Amygdala (tissue), 56 donors: ENCODE data around the gene ARHGEF10L.

ENCODE experiments used
- DNase-seq, 56 donors: peaks; one replicate each; lab custom pipeline; 2025; lab: John Stamatoyannopoulos, UW

ARHGEF10L gene

DNA sequence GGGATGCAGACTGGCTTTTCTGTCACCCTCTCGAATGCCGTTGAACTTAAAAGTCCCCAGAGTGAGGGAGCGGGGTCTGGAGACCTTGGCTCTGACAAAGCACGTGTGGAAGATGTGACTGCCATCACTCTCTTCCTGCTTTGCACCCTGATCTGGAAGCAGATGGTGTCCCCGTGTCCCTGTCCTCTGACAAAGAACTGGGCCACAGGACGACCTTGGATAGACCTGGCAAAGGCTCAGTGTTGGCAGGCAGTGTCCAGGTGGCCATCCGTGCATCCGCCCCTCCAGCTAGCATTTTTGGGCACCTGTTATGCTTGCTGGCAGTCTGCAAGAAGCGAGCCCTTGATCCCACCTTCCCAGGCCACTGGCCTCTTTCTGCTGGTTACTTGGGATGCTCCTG lies 27.4 kb downstream of the ARHGEF10L start:
- DNase-seq, result no peak

DNA sequence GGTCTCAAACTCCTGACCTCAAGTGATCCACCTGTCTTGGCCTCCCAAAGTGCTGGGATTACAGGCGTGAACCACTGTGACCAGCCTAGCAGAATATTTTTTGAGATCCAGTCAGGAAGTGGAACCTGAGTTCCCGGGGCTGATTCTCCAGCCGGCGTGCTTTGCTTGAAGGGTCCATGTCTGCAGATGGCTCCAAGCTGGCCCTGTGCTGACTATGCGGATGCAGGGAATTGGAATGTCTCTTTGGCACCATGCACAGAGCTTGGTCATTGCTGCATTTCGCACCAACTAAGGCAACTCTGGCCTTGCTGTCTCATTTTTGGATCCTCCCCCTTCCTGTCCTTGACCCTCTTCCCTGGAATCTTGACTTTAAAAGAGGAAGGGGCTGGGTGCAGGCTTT lies 28.1 kb downstream of the ARHGEF10L start:
- DNase-seq, result no peak

DNA sequence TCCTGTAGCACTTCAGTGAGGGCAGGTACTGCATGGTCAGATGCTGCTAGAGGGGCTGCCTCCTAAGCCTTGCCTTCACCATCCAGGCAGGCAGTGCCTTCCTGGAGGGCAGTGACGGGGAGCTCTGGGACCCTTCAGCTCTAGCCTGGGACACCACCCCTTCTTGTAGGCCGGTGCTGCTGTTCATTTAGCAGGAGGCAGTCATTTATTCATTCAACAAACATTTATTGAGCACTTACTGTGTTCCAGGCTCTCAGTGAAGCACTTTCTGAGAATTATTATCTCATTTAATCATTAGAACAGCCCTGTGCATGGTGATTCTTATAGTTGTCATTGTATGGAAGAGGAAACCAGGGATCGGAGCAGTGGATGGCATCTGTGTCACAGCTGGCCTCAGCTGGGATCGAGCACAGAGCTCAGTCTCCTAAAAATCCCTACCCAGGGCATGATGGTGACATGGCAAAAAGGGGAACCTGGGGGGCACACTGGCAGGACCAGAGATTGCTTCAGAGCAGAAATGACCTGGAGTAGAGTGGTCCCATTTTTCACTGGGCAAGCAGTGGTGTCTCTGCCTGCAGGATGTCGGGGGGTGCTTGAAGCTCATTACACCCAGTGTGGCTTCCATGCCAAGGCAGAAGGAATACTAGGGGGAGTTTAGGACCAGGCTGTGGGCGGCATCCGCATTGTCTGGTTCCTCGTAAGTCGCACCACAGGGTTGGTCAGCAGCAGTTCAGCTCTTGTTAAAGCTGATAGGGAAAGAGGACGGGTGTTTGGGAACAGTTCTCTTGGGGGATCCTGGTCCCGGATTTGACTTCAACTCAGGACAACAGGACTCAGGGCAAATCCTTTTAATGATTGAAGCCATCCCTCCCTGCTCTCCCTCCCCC lies 28.8 kb downstream of the ARHGEF10L start:
- no peak for DNase-seq

DNA sequence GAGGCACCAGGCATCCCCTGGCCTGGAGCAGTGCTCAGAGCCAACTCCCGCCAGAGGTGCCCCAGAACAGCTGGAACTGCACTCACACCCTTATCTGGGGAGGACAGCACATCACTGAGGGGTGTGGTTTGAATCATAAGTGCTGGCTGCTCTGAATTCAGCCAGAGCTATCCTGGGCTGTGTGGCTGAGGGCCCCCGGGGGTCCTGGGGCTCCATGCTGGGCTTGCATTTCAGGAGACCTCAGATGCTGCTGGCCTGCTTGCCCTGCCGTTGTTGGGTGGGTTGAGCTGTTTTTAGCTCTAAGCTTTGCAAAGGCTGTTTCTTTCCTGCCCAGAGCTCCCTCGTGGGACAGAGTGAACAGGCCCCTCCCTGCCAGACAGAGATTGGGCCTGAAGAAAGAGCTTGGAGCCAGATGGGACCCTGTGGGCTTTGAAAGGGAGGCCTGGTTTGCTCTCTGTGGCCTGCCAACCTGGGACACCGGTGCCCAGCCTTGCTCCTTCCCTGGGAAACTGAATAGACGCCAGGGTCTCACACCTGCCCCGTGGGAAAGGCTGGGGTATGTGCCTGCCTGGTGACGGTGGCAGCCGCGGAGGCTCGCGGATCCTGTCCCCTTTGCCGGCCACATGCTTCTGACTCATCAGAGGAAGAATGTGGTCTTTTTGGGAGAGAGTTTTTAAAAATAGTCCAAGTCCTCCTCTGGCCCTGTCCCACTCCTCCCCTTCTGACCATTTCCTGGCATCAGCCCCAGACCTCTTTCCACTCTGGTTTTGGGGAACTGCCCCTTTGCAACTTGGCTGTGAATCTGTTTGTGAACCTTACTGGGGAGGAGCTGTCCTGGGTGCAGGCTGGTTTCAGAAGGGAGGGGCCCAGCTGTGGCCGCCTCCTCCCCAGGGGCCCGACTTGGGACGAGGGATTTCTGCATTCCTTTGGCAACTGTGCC lies 30.0 kb downstream of the ARHGEF10L start:
- DNase-seq, result peak in 50 of 56 donors; percentile 11 to 88 (median 61)

DNA sequence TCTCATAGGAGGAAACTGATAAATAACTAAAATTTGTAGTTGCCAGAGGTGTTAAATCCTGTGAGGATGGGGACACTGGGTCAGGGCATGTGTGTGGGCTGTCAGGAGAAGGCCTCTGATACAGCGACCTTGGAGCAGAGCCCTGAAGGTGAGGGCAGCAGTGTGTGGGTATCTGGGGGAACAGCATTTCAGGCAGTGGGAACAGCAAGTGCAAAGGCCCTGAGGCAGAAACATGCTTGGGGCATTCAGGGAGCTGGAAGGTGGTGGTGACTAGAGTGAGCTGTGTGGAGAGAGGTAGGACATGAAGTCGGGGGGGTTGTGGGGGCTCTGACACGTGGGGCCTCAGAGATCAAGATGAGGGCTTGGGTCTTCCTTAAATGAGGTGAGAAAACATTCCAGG lies 30.7 kb downstream of the ARHGEF10L start:
- no peak for DNase-seq

DNA sequence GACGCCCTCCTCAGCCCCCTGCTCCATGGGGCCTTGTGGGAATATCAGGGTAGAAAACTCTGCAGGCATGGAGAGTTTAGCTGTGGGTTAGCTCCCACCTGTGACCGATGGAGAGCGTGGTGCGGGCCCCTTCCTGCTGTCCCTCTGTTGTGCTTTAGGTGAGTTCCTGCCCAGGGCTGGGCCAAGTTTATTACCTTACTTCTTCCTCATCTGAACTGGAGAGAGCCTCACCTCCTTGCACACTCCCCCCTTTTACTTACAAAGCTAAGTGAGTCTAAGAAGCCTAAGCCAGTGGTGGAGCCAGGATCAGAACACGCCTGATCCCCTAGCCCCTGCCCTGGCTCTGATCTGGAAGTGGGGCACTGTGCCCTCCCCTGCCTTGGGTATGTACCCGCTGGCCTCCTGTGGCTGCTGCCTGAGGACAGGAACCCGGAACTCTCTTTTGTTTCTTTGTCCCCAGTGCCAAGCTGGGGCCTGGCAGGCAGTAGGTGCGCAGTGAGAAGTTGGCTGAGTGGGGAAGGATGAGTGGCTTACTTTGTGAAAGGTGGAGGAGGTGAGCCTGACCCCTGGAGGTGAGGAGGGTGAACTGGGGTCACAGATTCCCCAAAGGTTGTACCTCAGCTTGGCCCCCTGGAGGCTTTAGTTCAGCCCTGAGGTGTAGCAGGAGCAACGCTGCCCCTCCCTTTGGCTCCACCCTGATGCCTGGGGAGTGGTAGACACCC lies 32.9 kb downstream of the ARHGEF10L start:
- DNase-seq, result no peak

DNA sequence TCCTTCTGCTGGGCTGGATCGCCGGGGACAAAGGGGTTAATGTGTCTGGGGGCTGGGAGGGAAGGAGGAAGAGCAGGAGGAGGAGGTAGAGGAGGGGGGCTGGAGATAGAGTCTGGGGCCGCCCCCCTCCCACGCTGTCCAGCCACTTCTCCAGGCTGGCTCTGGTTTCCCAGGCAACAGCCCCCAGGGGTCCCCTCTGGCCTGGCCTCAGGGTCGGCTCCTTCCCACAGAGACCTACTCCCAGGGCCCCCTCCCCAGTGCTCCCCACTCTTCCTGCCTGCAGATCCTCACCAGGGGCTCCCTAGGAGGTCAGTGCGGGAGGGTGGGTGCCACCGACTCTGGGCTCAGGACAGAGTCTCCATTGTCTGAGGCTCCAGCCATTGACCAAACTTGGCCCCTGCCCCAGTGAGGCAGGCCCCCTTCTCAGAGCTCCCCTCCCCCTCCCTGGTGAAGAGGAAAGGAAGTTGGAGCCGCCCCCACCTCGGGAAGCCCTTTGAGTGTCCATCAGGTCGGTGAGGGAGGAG lies 34.1 kb downstream of the ARHGEF10L start:
- peak in 41 of 56 donors; percentile 9 to 85 (median 51) for DNase-seq

DNA sequence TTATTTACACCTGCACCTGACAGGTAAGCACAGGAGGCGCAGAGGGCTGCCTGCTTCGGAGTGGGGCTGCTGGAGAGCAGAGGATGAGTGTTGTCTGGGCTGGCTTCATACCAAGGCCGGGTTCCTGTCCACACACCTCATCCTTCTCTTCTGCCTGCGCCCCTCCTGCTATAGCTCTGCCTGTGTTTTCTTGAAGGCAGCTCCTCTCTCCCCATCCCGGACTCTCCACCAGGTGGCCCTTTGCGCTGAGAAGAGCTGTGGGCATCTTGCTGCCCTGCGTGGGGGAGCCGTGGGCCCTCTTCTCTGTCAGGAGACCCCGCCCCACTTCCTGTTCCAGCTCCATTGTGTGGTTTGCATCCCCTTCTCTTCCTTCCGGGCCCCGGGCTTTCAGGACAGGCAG lies 35.0 kb downstream of the ARHGEF10L start:
- DNase-seq, result no peak

DNA sequence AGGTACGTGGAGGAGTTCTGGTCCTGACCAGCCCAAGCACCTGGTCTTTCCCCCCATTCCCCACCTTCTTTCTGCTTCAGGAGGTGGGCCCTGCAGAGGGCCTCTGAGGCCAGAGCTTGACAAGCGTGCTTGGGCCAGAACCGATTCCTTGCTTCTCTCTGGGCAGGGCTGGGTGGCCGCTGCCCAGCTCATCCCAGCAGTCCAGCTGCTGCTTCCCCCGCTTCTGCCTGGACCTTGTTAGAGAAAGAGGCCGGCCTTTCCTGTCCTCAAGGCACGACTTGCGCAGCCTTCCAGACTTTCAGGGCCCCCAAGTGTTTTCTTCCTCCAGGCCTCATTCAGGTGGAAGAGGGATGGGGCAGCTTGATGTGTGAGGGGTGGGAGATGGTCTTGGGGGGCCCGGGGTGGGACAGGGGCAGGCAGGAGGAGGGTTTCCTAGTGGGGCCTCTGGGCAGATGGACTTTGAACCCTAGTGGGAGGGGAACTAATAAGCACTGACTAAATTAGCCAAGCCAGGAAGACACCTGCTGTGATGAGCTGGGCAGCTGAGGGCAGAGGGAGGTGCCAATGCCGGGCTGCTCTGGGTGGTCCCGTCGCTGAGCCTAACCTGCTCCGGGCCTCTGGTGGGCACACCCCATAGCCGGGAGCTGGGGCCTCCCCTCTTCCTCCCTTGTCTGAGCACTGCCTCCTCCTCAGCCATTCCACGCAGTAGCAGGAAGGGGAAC lies 36.5 kb downstream of the ARHGEF10L start:
- DNase-seq, result no peak

DNA sequence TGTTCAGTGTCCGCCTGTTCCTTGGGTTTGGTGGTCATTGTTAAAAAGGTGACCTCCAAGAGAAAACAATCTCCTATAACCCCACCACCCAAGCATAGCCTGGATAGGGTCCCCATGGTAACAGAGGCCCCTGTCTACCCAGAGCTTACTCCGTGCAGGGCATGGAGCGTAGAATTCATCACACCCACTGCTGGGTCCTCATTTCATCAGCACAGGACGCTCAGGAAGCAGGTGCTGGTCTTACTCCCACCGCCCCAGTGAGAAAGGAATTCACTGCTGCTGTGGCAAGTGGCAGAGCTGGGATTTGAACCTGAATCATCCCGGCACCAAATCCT lies 37.0 kb downstream of the ARHGEF10L start:
- no peak for DNase-seq

DNA sequence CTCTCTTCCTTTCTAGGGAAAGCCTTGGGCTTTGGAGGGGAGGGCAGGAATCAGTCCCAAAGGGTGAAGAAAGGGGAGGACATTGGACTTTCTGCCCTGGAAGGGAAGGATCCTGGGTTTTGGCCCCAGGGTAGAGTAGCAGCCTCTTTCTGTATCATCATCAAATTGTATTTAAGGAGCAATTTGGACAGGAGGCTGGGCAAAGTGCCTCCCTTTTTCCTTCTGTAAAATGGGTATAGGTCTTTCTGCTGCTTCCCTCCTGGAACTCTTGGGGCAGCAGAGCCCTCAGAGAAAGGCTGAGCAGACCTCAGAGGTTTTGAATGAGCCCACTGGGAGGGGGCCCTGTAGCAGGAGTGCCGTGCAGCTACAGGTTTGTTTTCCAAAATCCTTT lies 38.4 kb downstream of the ARHGEF10L start:
- DNase-seq, result no peak

DNA sequence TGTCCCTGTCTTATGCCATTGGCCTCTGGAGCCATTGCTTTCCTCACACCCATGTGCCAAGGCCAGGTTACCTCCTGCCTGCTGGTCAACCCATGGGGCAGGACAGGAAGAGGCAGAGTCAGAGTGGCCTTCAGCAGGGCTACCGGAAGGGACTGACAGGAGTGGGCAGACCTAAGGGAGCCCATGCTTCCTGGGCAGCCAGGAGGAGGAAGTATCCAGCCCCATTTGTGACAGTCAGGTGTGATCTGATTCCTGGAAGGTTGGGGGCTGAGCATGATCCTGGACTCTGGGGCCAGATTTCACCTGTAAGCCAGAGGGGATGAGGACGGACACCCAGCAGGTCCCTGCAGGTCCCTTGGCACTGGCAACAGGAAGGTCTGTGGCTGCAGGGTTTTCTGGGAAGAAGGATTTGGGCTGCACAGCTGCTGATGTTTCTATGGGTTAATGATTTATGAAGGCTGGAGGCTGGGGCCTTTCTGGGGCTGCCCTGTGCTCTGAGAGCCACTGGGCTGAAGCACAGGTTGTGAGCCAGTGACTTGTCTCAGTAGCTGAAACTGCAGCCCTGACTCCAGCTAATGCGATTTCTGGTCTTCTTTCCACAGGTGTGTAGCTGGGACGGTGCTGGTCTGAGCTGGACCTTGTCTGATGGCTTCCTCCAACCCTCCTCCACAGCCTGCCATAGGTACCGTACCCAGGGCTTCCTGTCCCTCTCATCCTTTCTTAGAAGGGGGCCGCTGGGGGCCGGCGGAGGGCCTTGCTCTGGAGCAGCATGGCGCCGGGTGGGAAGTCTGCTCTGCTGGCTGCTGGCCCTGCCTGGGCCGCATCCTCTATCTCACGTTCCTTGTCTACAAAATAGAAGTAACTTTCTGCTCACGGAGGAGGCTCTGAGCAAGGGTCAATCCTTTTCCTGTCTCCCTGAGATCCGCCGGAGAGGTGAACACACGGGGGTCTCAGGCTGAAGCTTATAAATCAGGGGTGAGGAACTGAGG lies 40.7 kb downstream of the ARHGEF10L start:
- DNase-seq, result no peak

DNA sequence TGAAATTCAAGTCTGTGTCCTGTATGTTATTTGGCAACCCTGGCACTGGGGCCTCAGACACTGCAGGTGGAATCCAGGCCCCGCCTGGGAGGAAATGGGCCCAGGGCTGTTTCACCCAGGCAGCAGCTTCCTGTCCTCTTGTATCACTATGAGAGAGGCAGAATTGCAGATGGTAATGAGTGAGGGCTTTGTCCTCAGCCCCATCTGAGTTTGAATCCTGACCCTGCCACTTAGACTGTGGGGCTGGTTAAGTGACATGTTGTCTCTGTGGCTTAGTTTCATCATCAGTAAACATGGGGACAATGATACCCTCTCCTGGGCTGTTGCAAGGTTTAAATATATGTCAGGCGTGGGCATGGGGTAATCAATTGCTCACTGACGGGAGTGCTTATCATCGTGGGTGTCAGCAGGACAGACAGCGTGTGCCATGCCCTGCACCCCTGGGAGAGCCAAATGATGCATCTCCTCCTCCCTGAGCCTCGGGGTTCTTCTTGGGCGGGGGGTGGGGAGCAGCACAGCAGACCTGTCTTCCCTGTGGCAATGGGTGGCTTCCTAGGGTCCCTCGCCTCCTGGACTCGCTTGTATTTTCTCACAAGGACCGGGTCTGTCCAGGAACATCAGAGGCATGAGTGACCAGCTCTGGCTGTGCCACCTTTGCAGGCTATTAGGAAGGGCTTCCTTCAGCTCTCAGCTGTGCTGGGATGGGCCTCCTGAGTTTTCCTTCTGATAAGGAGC lies 42.1 kb downstream of the ARHGEF10L start:
- no peak for DNase-seq

DNA sequence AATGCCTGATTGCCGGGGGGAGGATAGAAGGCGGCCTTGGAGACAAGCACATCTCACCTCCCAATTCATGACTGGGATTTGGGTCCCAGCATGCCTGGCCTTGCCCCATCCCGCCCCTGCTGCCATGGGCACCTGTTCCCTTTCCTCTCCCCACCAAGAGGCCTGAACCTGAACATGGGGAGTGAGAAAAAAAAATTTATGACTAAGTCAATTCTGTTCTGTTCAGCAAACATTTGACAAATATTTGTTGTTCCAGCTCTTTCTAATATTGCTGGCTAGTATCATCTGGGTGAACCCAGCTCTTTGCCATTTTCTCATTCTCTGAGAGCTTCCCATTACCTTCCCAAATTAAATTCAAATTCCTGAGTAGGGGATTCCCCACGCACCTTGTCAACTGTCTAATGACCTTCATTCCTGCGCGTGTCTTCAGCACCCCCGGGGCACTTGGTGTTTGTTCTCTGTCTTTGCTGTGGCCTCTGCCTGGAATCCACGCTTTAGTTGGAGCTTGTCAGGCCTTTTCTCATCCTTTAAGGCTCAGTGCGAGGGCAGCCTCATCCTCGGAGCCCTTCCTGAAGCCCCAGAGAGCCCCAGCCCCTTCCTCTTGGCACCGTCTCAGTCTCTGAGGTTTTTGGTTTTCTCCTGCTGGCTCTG lies 42.8 kb downstream of the ARHGEF10L start:
- DNase-seq, result no peak

DNA sequence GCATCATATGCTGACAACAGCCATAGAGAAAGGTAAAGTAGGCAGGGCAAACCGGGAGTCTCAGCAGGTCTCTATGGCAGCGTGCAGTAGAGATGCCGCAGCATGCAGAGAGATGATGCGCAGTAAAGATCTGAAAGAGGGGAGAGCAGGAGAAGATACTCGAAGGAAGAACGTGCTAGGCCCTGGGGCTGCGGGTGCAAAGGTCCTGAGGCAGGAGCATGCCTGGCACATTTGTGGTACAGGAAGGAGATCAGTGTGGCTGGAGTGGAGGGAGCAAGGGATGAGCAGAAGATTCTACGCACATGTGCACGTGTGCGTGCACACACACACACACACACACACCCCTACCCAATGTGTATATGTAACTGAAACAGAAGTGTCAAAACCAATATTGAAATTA lies 45.0 kb downstream of the ARHGEF10L start:
- DNase-seq, result no peak

DNA sequence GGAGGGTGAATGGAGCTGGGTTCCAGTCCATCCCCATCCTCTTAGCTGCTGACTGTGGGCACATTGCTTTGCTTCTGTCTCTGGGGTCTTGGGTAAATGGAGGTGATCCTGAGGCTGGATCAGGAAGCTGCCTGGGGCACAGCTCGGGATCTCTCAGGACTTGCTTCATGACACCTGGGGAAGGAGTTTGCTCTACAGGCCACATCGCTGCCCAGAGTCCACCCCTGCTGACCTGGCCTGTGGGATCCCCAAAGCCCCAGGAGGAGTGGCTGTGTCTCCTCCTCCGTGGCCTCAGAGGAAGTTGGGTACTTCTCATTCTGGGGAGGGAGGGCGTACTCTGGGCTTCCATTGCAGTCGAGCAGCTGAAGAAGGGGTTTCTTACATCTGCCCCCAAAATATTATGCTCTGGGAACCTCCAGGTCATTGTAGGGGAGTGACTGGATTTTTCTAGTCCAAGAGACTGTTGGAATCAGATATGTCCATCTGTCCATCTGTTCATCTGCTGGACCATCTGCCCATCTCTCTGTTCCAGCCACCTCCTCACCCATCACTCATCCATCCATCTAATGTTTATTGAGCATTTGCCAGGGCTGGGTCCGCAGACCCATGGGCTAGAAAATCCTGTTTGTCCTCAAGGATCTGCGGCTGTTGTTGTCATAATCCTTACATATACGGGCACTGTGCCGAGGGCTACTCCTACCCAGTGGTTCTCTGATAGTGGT lies 45.9 kb downstream of the ARHGEF10L start:
- no peak for DNase-seq
